Measurements from ENCODE around the gene BCL2.

- no peak for TF ChIP-seq EZH2 (IDR thresholded peaks at IDR 0.05)
- TF ChIP-seq POLR2AphosphoS5 (IDR thresholded peaks at IDR 0.05; ENCODE audit: borderline replicate concordance, low read depth, low read length): no peak
- no peak for TF ChIP-seq FOXP2 (optimal IDR thresholded peaks at IDR 0.05; ENCODE audit: control extremely low read depth, extremely low read length, insufficient read depth)
These were observed 240.5 kb downstream of the BCL2 start for GRCh38 chr18:63079114-63079513.

All from SK-N-MC (cell line).